Endometrial microvascular endothelial cells (primary cell): ENCODE measurements around the gene SHKBP1. TPM values are rescaled to one million over a fixed set of nuclear protein-coding genes. Genes with fewer than 3 reads are reported as not detected.
"Not testable (repeated sequence)": the region's sequence is repeated elsewhere in the genome, so short reads cannot be mapped to it uniquely, and the experiment has no call there.

Experiments
- in situ Hi-C: cut with HindIII; loops from 2 replicates; pipeline ENCODE4 v1.10.0; 2017; ENCODE audit warnings: low sequenced_read_pairs, low pct_unique_long_range_greater_than_20kb; ENCODE audit errors: inconsistent ontology term
- total RNA-seq: library from RNA; depleted of rRNA; stranded (reverse); fragments of >200 nt; gene quantifications from one replicate; pipeline ENCODE4 v1.2.3, GENCODE V29; 2015; ENCODE audit errors: inconsistent ontology term

The SHKBP1 gene
- total RNA-seq, 1 donor from 2014 or later: 107 TPM

DNA sequence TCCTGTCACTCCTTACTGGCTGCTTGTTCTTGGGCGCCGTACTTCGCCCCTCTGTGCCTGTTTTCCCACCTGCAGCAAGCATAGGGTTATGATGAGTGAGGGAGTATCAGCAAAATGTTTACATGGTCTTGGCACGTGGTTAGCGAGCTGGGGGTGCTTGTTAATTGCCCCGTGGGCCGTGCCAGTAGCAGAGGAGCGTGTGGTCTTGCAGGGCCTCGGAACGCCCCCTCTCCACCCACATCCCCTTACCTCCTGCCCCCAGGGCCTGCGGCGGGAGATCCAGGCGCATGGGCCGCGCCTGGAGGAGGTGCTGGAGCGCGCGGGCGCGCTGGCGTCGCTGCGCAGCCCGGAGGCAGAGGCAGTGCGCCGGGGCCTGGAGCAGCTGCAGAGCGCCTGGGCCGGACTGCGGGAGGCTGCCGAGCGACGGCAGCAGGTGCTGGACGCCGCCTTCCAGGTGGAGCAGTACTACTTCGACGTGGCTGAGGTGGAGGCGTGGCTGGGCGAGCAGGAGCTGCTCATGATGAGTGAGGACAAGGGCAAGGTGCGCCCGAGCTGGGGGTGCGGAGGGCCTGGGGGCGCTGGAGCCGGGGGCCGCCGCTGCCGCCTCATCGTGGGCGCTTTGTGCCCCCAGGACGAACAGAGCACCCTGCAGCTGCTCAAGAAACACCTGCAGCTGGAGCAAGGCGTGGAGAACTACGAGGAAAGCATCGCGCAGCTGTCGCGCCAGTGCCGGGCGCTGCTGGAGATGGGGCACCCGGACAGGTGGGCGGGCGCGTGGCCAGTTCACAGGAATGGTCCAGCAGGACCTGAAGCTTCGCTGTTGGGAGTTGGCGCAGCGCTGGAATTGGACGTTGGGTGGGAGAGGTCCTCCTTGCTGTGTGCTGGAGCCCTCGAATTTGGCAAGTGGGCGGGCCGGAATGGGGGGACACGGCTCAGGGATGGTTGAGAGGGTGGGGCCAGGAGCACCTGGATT lies 22.5 kb upstream of the SHKBP1 start:
- in situ Hi-C loops: no loop called here

DNA sequence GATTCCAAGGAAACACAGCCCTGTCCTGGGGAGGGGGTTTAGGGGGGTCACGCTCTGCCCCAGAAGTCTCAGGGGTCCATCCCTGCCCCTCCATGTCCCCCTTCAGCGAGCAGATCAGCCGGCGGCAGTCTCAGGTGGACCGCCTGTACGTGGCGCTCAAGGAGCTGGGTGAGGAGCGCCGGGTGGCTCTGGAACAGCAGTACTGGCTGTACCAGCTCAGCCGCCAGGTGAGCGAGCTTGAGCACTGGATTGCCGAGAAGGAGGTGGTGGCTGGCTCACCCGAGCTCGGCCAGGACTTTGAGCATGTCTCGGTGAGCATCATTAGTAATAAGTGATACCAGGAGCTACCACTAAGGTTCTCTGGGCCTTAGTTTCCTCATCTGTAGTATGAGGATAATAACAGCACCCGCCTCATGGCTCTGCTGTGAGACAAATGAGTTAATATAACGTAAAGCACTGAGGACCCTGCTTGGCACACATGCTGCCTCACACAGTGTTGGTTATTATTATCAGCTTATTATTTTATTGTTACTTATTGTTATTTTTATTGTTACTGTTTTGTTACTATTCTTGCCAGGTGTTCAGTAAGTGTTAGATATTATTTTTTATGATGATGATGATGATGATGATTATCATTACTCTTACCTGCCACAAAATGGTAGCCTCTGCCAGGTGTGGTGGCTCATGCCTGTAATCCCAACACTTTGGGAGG lies 20.5 kb upstream of the SHKBP1 start:
- in situ Hi-C loops: no loop called here

DNA sequence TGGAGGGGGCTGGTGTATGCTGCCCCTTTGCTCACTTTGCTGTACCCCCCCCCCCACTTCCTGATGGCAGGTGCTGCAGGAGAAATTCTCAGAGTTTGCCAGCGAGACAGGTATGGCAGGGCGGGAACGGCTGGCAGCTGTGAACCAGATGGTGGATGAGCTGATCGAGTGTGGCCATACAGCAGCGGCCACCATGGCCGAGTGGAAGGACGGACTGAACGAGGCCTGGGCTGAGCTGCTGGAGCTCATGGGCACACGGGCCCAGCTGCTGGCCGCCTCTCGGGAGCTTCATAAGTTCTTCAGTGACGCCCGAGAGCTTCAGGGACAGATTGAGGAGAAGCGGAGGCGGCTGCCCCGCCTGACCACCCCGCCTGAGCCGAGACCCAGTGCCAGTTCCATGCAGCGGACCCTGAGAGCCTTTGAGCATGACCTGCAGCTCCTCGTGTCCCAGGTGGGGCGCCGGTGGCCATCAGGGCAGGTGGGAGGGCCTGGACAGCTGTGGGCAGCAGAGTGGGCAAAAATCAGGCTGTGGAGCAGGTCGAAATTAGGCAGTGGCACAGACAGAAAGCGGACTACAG lies 19.6 kb upstream of the SHKBP1 start:
- in situ Hi-C loops: no loop called here

DNA sequence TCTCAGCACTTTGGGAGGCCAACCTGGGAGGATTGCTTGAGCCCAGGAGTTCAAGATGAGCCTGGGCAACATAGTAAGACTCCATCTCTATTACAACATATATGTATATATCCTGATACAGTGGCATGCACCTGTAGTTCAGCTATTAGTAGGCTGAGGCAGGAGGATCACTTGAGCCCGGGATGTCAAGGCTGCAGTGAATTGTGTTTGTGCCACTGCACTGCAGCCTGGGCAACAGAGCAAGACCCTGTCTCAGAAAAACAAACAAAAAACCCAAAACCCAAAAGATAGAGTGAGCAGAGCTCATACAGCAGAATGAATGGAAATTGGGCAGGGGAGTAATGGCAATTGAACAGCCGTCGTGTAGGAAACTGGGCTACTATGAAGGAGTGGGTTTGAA lies 17.3 kb upstream of the SHKBP1 start:
- in situ Hi-C loops: no loop called here

DNA sequence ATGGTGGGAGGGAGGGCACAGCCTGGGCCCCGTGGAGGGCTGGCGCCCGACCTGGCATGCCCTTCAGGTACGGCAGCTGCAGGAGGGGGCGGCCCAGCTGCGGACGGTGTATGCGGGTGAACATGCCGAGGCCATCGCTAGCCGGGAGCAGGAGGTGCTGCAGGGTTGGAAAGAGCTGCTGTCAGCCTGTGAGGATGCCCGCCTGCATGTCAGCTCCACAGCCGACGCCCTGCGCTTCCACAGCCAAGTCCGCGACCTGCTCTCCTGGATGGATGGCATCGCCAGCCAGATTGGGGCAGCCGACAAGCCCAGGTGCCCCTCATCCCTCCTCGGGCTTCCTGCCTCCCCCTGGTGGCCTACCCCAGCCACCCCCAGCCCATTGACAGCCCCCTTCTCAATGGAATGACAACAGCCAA lies 16.6 kb upstream of the SHKBP1 start:
- in situ Hi-C loops: no loop called here

DNA sequence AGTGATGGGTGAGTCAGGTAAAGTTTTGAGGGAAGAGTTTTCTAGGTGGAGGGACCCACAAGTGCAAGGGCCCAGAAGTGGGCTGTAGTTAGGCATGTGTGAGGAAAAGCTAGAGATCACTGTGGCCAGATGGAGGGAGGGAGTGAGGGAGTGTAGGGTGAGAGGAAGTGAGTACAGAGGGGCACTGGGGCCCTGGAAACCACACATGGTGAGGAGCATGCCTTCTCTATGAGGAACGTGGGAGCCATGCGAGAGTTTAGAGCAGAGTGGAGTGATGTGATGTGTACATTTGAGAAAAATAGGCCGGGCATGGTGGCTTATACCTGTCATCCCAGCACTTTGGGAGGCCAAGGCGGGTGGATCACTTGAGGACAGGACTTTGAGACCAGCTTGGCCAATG lies 14.7 kb upstream of the SHKBP1 start:
- in situ Hi-C loops: no loop called here

DNA sequence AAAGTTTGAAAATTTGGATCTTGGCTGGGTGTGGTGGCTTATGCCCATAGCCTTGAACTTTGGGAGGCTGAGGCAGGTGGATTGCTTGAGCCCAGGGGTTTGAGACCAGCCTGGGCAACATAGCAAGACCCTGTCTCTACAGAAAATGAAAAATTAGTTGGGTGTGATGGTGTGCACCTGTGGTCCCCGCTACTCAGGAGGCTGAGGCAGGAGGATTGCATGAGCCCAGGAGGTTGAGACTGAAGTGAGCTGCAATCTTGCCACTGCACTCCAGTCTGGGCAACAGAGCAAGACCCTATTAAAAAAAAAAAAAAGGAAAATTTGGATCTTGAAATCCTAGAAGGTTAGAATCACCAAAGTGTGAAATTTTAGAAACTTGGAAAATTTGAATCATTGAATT lies 12.1 kb upstream of the SHKBP1 start:
- in situ Hi-C loops: not testable (repeated sequence)

DNA sequence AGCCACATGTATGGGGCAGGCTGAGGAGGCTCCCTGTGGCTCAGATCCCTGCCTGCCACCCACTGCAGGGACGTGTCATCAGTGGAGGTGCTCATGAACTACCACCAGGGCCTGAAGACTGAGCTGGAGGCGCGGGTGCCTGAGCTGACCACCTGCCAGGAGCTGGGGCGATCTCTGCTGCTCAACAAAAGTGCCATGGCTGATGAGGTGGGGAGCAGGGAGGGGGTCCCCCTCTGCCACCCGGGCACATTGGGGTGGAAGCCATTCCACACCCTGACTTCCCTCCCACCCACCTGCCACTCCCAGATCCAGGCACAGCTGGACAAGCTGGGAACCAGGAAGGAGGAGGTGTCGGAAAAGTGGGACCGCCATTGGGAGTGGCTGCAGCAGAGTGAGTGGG lies 11.3 kb upstream of the SHKBP1 start:
- in situ Hi-C loops: no loop called here

DNA sequence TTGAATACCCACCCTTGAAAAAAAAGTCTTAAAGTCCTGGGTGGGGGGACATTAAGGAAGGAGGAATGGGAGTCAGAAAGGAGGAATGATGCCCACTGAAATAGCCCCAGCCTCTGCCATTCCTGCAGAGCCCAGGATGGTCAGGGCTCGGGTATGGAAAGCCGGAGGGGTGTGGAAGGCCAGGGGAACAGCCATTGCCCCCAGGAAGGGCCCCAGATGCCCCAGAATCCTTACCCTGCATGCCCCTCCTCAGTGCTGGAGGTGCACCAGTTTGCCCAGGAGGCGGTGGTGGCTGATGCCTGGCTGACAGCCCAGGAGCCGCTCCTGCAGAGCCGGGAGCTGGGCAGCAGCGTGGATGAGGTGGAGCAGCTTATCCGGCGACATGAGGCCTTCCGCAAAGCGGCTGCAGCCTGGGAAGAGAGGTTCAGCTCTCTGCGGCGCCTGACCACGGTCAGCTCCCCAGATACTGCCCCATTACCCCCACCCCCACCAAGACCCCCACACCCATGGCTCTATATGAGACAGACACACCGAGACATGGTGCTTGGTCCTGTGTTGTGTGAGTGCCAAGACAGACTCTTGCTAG lies 10.7 kb upstream of the SHKBP1 start:
- in situ Hi-C loops: no loop called here

DNA sequence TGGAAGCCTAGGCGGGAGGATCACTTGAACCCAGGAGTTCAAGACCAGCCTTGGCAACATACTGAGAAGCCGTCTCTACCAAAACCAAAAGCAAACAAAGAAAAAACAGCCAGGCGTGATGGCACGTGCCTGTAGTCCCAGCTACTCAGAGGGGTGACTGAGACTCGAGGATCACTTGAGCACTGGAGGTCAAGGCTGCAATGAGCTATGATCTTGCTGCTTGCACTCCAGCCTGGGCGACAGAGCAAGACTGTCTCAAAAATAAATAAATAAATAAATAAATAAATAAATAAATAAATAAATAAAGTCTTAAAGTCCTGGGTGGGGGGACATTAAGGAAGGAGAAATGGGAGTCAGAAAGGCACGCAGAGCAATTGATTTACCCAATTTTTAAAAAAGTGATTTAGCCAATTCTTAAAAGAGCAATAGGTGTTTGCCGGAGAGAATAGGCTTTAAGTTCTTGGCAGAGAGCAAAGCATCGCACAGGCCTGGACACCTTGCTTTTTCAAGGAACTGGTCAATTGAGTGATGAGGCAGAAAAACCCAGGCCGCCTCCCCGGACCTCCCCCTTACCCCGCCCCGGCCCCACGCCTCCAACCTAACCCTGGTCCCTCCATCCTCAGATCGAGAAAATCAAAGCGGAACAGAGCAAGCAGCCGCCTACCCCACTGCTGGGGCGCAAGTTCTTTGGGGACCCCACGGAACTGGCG lies 9.5 kb upstream of the SHKBP1 start:
- in situ Hi-C loops: no loop called here

DNA sequence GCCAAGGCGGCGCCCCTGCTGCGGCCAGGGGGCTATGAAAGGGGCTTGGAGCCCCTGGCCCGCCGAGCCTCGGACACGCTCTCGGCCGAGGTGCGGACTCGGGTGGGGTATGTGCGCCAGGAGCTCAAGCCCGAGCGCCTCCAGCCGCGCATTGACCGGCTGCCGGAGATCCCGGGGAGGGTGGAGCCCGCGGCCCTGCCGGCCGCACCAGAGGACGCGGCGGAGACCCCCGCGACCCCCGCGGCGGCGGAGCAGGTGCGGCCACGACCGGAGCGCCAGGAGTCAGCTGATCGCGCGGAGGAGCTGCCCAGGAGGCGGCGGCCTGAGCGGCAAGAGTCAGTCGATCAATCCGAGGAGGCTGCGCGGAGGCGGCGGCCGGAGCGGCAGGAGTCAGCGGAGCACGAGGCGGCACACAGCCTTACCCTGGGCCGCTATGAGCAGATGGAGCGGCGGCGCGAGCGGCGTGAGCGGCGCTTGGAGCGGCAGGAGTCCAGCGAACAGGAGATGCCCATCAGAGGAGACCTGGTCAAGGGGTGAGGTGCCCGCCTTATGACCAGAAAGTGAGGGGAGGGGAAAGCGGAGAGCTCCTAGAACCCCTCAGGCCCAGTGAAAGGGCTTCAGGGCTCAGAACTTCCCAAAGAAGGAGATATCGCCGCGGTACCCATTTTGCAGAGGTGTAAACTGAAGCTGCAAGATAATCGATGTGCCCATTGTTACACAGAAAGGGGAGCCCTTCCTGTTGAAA lies 8.8 kb upstream of the SHKBP1 start:
- in situ Hi-C loops: no loop called here

DNA sequence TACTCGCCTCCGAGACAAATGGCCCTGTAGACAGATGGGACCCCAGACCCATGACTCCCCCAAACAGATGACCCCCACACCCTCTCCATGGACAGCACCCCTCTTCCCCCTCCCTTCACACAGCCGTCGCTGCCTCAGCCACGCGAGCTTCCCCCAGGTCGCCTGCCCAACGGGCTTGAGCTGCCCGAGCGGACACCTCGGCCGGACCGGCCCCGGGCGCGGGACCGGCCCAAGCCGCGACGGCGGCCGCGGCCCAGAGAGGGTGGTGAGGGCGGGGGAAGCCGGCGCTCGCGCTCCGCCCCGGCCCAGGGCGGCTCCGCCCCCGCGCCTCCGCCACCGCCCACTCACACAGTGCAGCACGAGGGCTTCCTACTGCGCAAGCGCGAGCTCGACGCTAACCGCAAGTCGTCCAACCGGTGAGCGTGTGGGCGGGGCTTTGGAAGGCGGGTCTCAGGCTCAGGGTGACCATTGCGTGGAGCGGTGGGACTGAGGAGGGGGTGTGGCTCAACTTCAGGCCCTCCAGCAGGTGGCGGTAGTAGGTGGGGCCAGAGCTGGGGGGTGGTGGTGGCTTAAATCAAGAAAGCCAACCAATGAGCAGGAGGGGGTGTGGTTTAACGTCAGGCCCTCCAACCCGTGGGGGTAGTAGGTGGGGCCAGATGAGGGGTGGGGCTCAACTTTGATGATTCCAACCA lies 6.2 kb upstream of the SHKBP1 start:
- in situ Hi-C loops: no loop called here

DNA sequence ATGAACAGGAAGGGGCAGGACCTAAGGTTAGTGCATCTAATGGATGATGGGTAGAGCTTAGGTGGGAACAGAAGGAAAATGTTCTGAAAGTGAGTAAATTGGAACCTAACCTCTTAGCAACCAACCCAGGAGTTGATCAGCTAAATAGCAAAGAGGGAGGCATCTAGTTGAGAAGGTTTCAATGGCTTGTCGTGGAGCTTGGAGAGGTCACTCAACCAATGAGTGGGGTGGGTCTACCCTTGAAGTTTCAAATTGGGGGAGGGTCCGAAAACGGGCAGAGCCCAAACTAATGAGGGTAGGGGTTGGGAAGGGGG lies 5.7 kb upstream of the SHKBP1 start:
- in situ Hi-C loops: no loop called here

DNA sequence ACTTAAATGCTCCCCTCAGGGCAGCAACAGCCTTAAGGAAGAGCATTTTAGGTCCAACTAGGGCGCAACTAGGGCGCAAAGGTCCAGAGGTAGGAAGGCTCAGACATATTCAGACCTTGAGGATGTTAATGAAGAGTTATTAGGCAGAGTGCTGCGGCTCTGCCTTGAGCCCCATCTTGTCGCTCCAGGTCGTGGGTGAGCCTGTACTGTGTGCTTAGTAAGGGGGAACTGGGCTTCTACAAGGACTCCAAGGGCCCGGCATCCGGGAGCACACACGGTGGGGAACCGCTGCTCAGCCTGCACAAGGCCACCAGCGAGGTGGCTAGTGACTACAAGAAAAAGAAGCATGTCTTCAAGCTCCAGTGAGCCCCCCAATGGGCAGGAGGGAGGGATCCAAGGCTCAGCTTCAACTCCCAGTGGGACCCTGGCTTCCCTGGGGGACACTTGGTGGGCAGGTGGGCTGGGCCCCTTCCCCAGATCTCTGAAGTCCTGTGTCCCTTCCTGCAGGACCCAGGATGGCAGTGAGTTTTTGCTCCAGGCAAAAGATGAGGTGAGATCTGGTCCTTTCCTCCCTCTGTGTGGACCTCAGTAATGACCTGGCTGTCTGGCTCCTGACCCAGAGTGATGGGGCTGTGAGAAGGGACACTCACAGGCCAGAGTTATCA lies 4.7 kb upstream of the SHKBP1 start:
- in situ Hi-C loops: no loop called here

DNA sequence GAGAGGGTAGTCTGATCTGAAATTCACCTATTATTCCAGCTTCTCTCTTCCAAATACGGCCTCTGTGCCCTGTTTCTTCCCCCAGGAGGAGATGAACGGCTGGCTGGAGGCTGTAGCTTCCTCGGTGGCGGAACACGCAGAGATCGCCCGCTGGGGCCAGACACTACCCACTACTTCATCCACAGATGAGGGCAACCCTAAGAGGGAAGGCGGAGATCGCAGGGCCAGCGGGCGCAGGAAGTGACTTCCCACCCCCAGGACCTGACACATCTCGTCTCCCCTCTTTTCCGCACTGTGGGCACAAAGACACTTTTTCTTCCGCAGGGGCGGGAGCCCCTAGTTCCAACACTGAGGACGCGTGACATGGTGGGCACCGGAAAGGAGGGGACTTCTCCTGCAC lies 1.3 kb upstream of the SHKBP1 start:
- in situ Hi-C loops: no loop called here

DNA sequence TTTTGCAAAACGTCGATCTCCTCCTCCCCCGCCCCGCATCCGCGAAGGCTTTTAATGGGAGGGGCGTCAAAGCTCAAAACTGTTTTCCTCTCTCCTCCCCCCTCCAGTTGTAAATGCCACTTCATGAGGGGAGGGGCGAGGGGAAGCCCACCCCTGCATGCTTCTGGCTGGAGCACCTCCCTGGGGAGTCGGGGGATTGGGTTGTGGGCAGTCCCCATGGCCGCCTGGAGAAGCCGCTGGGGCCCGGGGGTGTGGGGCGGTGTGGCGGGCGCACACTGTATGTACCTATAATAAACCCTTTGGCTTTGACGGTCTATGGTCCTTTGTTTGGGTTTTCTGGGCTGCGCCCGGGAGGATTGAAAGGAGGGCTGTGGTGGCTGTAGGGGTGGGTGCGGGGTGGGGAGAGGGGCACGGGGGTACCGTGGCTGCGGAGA lies 505 bp upstream of the SHKBP1 start:
- in situ Hi-C loops: no loop called here

DNA sequence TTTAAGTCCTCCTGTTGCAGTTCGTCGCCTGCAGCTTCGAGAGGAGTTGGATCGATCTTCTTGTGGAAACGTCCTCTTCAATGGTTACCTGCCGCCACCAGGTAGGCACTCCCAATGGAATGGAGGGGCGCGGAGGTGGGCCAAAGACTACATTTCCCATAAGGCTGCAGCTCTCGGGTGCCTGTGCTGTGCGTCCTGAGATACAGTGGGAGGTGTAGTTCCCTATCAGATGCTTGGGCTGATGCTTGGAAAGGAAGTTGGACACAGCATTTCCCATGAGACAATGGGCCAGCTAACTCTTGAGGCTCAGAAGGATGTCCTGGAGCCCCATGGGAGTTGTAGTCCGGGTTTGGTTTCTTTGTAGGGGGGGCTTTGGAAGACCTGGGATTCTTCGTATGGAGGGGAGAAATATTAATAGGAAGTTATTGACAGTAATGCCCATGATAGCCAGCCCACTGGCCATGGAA lies 1.8 kb downstream of the SHKBP1 start:
- in situ Hi-C loops: no loop called here
